Measurements from ENCODE around the gene CROCC. TPM values are rescaled to one million over a fixed set of nuclear protein-coding genes. Genes with fewer than 3 reads are reported as not detected.

CROCC gene
- total RNA-seq, 1 donor from 2014 or later: 24.7 TPM

DNA sequence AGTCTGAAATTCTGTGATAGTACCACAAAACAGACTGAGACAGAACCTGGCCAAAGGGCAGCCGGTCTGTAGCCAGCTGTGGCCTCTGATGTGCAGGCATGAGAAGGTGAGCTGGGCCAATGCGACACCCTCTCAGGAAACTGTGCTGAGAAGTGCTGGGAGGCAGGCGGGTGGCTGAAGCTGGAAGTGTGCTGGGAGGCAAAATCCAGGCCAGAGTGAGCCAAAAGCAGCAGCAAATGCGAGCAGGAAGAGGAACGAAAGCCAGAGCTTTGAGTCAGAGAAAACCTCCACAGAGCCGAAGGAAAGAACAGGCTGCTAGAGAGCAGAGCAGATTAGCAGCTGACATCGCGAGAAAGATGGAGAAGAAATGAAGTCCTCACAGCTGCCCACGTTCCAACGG is 100.2 kb downstream of the CROCC start:
- Mint-ChIP-seq H3K4me3 (ENCODE audit: unreplicated experiment) (no peak overlapping the region), H3K27ac (ENCODE audit: unreplicated experiment) (no peak overlapping the region), H3K27me3 (ENCODE audit: low read depth) (no peaks in the 10 kb centered on the region), H3K4me1 (ENCODE audit: low read depth) (no peaks in the 10 kb centered on the region), H3K36me3 (ENCODE audit: low read depth) (peaks cover 36% of the 10 kb centered on the region), H3K9me3 (ENCODE audit: low read depth) (no peaks in the 10 kb centered on the region)
- no peak for DNase-seq (ENCODE audit: low spot score)
- TF ChIP-seq CTCF (IDR thresholded peaks at IDR 0.05): no peak

Other genes with a start within 250 kb of the CROCC start
- gene RNU1-4, start 181.4 kb upstream of the CROCC start, total RNA-seq: 1,438 to 1,620 TPM (median 1,579 TPM) in 3 replicates
- gene RNU1-2, start 26.0 kb upstream of the CROCC start, total RNA-seq: 1,438 to 1,620 TPM (median 1,579 TPM) in 3 replicates
- 260 to 285 TPM (median 269 TPM) in 3 replicates for gene MFAP2, start 58.7 kb downstream of the CROCC start, total RNA-seq
- gene ATP13A2, start 90.0 kb downstream of the CROCC start, total RNA-seq: 52.1 to 60.8 TPM (median 54.4 TPM) in 3 replicates
- gene SDHB, start 132.1 kb downstream of the CROCC start, total RNA-seq: 54.7 to 70.1 TPM (median 57.7 TPM) in 3 replicates
- 20.9 to 74.9 TPM (median 72.6 TPM) in 3 replicates for gene PADI2, start 197.5 kb downstream of the CROCC start, total RNA-seq

Data from chondrocyte (in vitro differentiated cells).